SU-DHL-6 (cell line): Measurements from ENCODE around the gene OGDH.

Experiments
- H2AFZ ChIP-seq: fragments of 200-600 bp; sonication (generic); 2 replicates; pipeline ENCODE4 v1.6.1; 2014; ENCODE audit warnings: low read depth, mild to moderate bottlenecking, moderate library complexity, mixed read lengths, antibody characterized with exemption, low read length; ENCODE audit not compliant: severe bottlenecking
- H3F3A ChIP-seq: fragments of 200-600 bp; shearing (Covaris generic); 2 replicates; pipeline ENCODE4 v1.6.0; 2016; ENCODE audit warnings: antibody characterized with exemption, mild to moderate bottlenecking; ENCODE audit not compliant: insufficient read depth
- H3K27ac ChIP-seq: fragments of 200-600 bp; sonication (generic); 2 replicates; pipeline ENCODE4 v1.5.1; 2016; ENCODE audit warnings: low read depth, mild to moderate bottlenecking, low read length, moderate library complexity, mixed read lengths
- H3K27me3 ChIP-seq: fragments of 200-600 bp; sonication (generic), shearing (Covaris generic); 2 replicates; pipeline ENCODE4 v1.6.0; 2014; ENCODE audit warnings: mild to moderate bottlenecking, low read length
- H3K36me3 ChIP-seq: fragments of 200-600 bp; sonication (generic); 2 replicates; pipeline ENCODE4 v1.6.1; 2014; ENCODE audit warnings: mild to moderate bottlenecking, low read length, mixed read lengths
- H3K4me2 ChIP-seq: fragments of 300-600, 200-600 bp; shearing (Covaris generic), sonication (generic); 2 replicates; pipeline ENCODE4 v1.6.0; 2014; ENCODE audit warnings: low read length, low read depth, mild to moderate bottlenecking; ENCODE audit not compliant: poor library complexity, severe bottlenecking
- H3K4me3 ChIP-seq: fragments of 200-600 bp; sonication (generic); 2 replicates; pipeline ENCODE4 v1.5.1; 2014; ENCODE audit warnings: antibody characterized with exemption, low read length, mild to moderate bottlenecking, mixed read lengths; ENCODE audit not compliant: insufficient read depth, poor library complexity, severe bottlenecking
- H3K79me2 ChIP-seq: fragments of 200-600 bp; sonication (generic); 2 replicates; pipeline ENCODE4 v1.6.1; 2014; ENCODE audit warnings: mild to moderate bottlenecking, low read length, moderate library complexity; ENCODE audit not compliant: insufficient read depth
- H3K9ac ChIP-seq: fragments of 200-600 bp; sonication (generic); 2 replicates; pipeline ENCODE4 v1.7.0; 2014; ENCODE audit warnings: mild to moderate bottlenecking, low read length
- H3K9me2 ChIP-seq: fragments of 200-600 bp; sonication (generic); replicated peaks from 2 replicates; pipeline ENCODE4 v1.6.1; 2014; ENCODE audit warnings: low read length; ENCODE audit not compliant: insufficient read depth
- H3K9me3 ChIP-seq: fragments of 200-600 bp; sonication (generic); 2 replicates; pipeline ENCODE4 v1.6.1; 2014; ENCODE audit warnings: low read length, mixed read lengths; ENCODE audit not compliant: insufficient read depth
- H4K20me1 ChIP-seq: fragments of 200-600 bp; sonication (generic); 2 replicates; pipeline ENCODE4 v1.6.1; 2014; ENCODE audit warnings: low read depth, mild to moderate bottlenecking, antibody characterized with exemption, low read length, moderate library complexity, mixed read lengths
- CTCF ChIP-seq: fragments of 200-600 bp; sonication (generic); IDR thresholded peaks from one replicate; pipeline ENCODE4 v1.5.1; 2017; ENCODE audit warnings: antibody characterized with exemption, mild to moderate bottlenecking, low read length, moderate library complexity; ENCODE audit not compliant: insufficient read depth, poor library complexity, severe bottlenecking
- EZH2phosphoT487 ChIP-seq: fragments of 200-600 bp; sonication (generic), shearing (Covaris generic); conservative IDR thresholded peaks from 2 replicates; pipeline ENCODE4 v1.6.1; 2018; ENCODE audit warnings: mild to moderate bottlenecking, antibody characterized with exemption, low read length, moderate library complexity, mixed read lengths

The OGDH gene

GRCh38 chr7:44671069-44671468 lies 64.6 kb downstream of the OGDH start:
- Histone ChIP-seq H3K4me2 (no peak overlapping the region), H4K20me1 (no peaks in the 10 kb centered on the region), H3K4me3 (no peak overlapping the region), H3K36me3 (no peaks in the 10 kb centered on the region), H3K27ac (no peak overlapping the region), H3F3A (no peaks in the 10 kb centered on the region), H3K9ac (no peak overlapping the region), H3K9me2 (no peaks in the 10 kb centered on the region), H3K9me3 (no peaks in the 10 kb centered on the region), H2AFZ (no peak overlapping the region), H3K79me2 (no peaks in the 10 kb centered on the region; the same call in 1 of the 2 replicates), H3K27me3 (no peaks in the 10 kb centered on the region)
- TF ChIP-seq CTCF (no peak), EZH2phosphoT487 (no peak)

DNA sequence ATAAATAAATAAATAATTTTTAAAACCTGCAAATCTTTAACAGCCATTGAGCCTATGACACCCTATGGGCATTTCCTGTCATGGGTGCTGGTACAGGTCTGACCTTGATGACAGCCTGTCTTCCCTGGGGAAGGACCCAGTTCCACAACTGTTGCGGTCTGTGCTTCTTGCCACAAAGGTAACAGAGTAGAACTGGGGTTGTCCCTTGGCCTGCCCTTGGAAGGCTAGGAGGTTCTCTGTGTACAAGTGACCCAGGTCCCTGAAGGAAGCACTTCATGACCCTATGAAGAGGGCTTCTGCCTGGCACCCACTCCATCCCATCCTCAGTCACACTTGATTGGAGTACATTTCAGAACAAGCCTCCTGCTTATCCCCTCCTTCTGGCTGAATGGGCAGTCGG lies 66.9 kb downstream of the OGDH start:
- no peaks in the 10 kb centered on the region for H3K36me3 ChIP-seq
- no peaks in the 10 kb centered on the region for H3K27me3 ChIP-seq
- H3K79me2 ChIP-seq, result no peaks in the 10 kb centered on the region
- H3K4me3 ChIP-seq, result no peak overlapping the region
- TF ChIP-seq CTCF, result no peak
- no peak for TF ChIP-seq EZH2phosphoT487
- no peaks in the 10 kb centered on the region for H3K9me2 ChIP-seq
- no peaks in the 10 kb centered on the region for H4K20me1 ChIP-seq
- no peaks in the 10 kb centered on the region for H3F3A ChIP-seq
- no peaks in the 10 kb centered on the region for H3K9me3 ChIP-seq
- H2AFZ ChIP-seq, result no peak overlapping the region
- H3K4me2 ChIP-seq, result no peak overlapping the region
- H3K27ac ChIP-seq, result no peak overlapping the region
- no peak overlapping the region for H3K9ac ChIP-seq

GRCh38 chr7:44673771-44674170 lies 67.3 kb downstream of the OGDH start:
- Histone ChIP-seq H3K9ac (no peak overlapping the region), H4K20me1 (no peaks in the 10 kb centered on the region), H3K79me2 (no peaks in the 10 kb centered on the region), H3K4me2 (no peak overlapping the region), H2AFZ (no peak overlapping the region), H3K36me3 (no peaks in the 10 kb centered on the region), H3F3A (no peaks in the 10 kb centered on the region), H3K9me3 (no peaks in the 10 kb centered on the region), H3K27me3 (no peaks in the 10 kb centered on the region), H3K27ac (no peak overlapping the region), H3K4me3 (no peak overlapping the region), H3K9me2 (no peaks in the 10 kb centered on the region)
- TF ChIP-seq CTCF (no peak), EZH2phosphoT487 (no peak)
